ENCODE results near the gene VTA1.

DNA sequence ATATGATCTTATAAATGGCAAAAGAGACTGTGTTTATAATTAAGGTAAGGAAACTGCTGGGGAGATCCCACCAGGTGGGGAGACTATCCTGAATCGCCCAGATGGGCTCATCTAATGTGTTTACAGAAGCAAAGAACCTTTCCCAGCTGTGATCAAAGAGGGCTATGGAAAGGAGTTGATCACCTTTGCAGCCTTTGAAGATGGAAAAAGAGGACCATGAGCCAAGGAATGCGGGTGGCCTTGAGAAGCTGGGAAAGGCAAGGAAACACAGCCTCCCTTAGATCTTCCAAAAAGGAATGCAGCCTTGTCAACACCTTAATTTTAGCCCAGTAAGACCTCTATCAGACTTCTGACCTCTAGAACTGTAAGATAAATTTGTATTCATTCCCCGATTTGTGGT lies 88.2 kb downstream of the VTA1 start:
- TF ChIP-seq POLR2A (IDR thresholded peaks at IDR 0.05; ENCODE audit: low read depth) (no peak), POLR2AphosphoS5 (IDR thresholded peaks at IDR 0.05) (no peak)
- TF ChIP-seq, protein P1, sequence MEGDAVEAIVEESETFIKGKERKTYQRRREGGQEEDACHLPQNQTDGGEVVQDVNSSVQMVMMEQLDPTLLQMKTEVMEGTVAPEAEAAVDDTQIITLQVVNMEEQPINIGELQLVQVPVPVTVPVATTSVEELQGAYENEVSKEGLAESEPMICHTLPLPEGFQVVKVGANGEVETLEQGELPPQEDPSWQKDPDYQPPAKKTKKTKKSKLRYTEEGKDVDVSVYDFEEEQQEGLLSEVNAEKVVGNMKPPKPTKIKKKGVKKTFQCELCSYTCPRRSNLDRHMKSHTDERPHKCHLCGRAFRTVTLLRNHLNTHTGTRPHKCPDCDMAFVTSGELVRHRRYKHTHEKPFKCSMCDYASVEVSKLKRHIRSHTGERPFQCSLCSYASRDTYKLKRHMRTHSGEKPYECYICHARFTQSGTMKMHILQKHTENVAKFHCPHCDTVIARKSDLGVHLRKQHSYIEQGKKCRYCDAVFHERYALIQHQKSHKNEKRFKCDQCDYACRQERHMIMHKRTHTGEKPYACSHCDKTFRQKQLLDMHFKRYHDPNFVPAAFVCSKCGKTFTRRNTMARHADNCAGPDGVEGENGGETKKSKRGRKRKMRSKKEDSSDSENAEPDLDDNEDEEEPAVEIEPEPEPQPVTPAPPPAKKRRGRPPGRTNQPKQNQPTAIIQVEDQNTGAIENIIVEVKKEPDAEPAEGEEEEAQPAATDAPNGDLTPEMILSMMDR (IDR thresholded peaks at IDR 0.05): no peak

Data from esophagus muscularis mucosa (tissue), 3 donors.